ENCODE results near the gene TNK2. TPM values are rescaled to one million over a fixed set of nuclear protein-coding genes. Genes with fewer than 3 reads are reported as not detected.

Gene TNK2
- total RNA-seq, 1 experiment from 2014 or later, result 55.1 TPM

GRCh38 chr3:195897853-195898415, 10.4 kb downstream of the TNK2 start:
- ATAC-seq (no peak), DNase-seq (ENCODE audit: low read depth, low spot score) (no peak)
- Histone ChIP-seq H2AFZ (ENCODE audit: low read depth, low read length, poor library complexity, severe bottlenecking) (no peak overlapping the region), H3K4me1 (ENCODE audit: control insufficient read depth in 1 of 2, insufficient read depth in 2 of 2, low read length in 2 of 2) (peaks cover 19 to 41% of the 10 kb centered on the region in 2 experiments), H3K9ac (ENCODE audit: low read length) (peak overlapping the region; percentile 17; the same call in 1 of the 2 replicates), H3K4me3 (replicated peaks in 1 of 2; ENCODE audit: low read depth in 1 of 2, low read length in 2 of 2) (no peak overlapping the region), H3K27ac (ENCODE audit: low read depth, low read length) (peak overlapping the region; percentile 26; the same call in 1 of the 2 replicates), H4K20me1 (ENCODE audit: insufficient read depth) (no peaks in the 10 kb centered on the region), H3K79me2 (ENCODE audit: insufficient read depth, low read length) (peaks cover 8% of the 10 kb centered on the region; the same call in 1 of the 2 replicates), H3K4me2 (ENCODE audit: low read length) (peak overlapping the region; percentile 33), H3K27me3 (ENCODE audit: insufficient read depth, low read length) (no peaks in the 10 kb centered on the region), H3K9me3 (ENCODE audit: control insufficient read depth in 1 of 2, insufficient read depth in 1 of 2, low read depth in 1 of 2, low read length in 2 of 2) (no peaks in the 10 kb centered on the region), H3K9me2 (ENCODE audit: insufficient read depth) (no peaks in the 10 kb centered on the region), H3K36me3 (ENCODE audit: control insufficient read depth in 1 of 2, insufficient read depth in 2 of 2, low read length in 2 of 2) (no peaks in the 10 kb centered on the region; a peak in 1 of 4 replicates)
- RAD21 ChIA-PET (ENCODE audit: low non-redundant PET in 1 of 2, low total read pairs in 2 of 2, uncharacterized antibody in 2 of 2, unreplicated experiment in 2 of 2), result no interaction called here
- no TSS peak for BruUV-seq (replicated peaks)
- TF ChIP-seq EZH2 (IDR thresholded peaks at IDR 0.05) (no peak), ELF1 (IDR thresholded peaks at IDR 0.05; ENCODE audit: borderline replicate concordance, low read depth) (no peak), SP1 (IDR thresholded peaks at IDR 0.05; ENCODE audit: low read depth) (no peak), CTCF (IDR thresholded peaks at IDR 0.05 in 2 of 3, conservative IDR thresholded peaks at IDR 0.05 in 1 of 3; ENCODE audit: borderline replicate concordance in 1 of 3, insufficient read depth in 1 of 3, low read depth in 2 of 3, low read length in 2 of 3) (peak in 2 of 3 experiments; percentile 25 to 30; a peak in 2 of 6 replicates)
- intact Hi-C loops (cut with micrococcal nuclease), result no loop called here
- POLR2A ChIA-PET, result no interaction called here
- CTCF ChIA-PET, result interaction anchor here (4.8 kb wide), 1 partner anchor 17 kb away, joined by 37 read pairs; no protein-coding TSS in a partner anchor

Data from HCT116 (cell line).